HepG2 (cell line): ENCODE measurements around the gene MAGED2. TPM values are rescaled to one million over a fixed set of nuclear protein-coding genes. Genes with fewer than 3 reads are reported as not detected.
"Not testable (repeated sequence)": the region's sequence is repeated elsewhere in the genome, so short reads cannot be mapped to it uniquely, and the experiment has no call there.

Experiments used
- ATAC-seq: fragments of 200-7000 bp; cut with Tn5 transposase; 3 replicates; pipeline ENCODE4 v1.9.1; 2020; ENCODE audit warnings: mild to moderate bottlenecking, moderate library complexity
- BruUV-seq: library from RNA; stranded (reverse); fragments of 400-500 nt; replicated peaks from 2 replicates; lab custom pipeline; 2021; lab: Mats Ljungman, UMichigan
- CTCF ChIA-PET: fragments of 300-600 bp; formaldehyde crosslinking; extraction: SDS; loops from one replicate; lab custom pipeline; 2021; ENCODE audit warnings: low total read pairs, inconsistent platforms, low intra/inter-chr PET ratio; lab: Yijun Ruan, JAX
- POLR2A ChIA-PET: fragments of 350-600 bp; sonication (Branson Sonifier 250); formaldehyde crosslinking; loops from one replicate; lab custom pipeline; 2020; ENCODE audit warnings: antibody characterized with exemption, inconsistent platforms; lab: Yijun Ruan, JAX
- DNase-seq: peaks from one replicate; pipeline ENCODE4 v3.0.0-alpha.2; 2015; ENCODE audit warnings: low spot score
- FAIRE-seq: peaks from 3 replicates; lab custom pipeline; 2011; peaks lifted over from hg19 to GRCh38; lab: Jason Lieb, UNC
- H2AFZ ChIP-seq: one replicate; pipeline ENCODE4 v1.6.1; 2011; ENCODE audit warnings: low read length, inconsistent platforms
- H3K27ac ChIP-seq: fragments of 300-600 bp; 3 replicates; pipeline ENCODE4 v1.8.0; 2011; ENCODE audit warnings: mixed run types, mild to moderate bottlenecking, mixed read lengths, low read length, inconsistent platforms; ENCODE audit not compliant: insufficient read depth; ENCODE audit errors: extremely low read length
- H3K27me3 ChIP-seq, 2 experiments: fragments of 200-600 bp in 1 of 2; 2 replicates in 1 of 2; 3 replicates in 1 of 2; pipeline versions ENCODE4 v1.6.0 to v1.8.0; 2011; ENCODE audit warnings: low read length in 2 of 2, mild to moderate bottlenecking in 2 of 2, moderate library complexity in 2 of 2, inconsistent platforms in 1 of 2; ENCODE audit not compliant: insufficient read depth in 2 of 2, control insufficient read depth in 1 of 2
- H3K36me3 ChIP-seq, 2 experiments: fragments of 200-600 bp in 1 of 2; replicated peaks in 1 of 2; 2 replicates in 1 of 2; 3 replicates in 1 of 2; pipeline versions ENCODE4 v1.5.1 to v1.8.0; 2011; ENCODE audit warnings: low read length in 2 of 2, inconsistent platforms in 1 of 2; ENCODE audit not compliant: insufficient read depth in 2 of 2, control insufficient read depth in 1 of 2
- H3K4me1 ChIP-seq: 2 replicates; pipeline ENCODE4 v1.5.1; 2012; ENCODE audit warnings: low read length, inconsistent platforms; ENCODE audit not compliant: insufficient read depth
- H3K4me2 ChIP-seq: 2 replicates; pipeline ENCODE4 v1.6.0; 2011; ENCODE audit warnings: low read depth, low read length, inconsistent platforms
- H3K4me3 ChIP-seq, 3 experiments: fragments of 200-600 bp in 1 of 3; sonication (generic), shearing (Covaris generic) in 1 of 3; replicated peaks in 1 of 3; 2 replicates each; pipeline ENCODE4 v1.5.1; 2011 to 2016; ENCODE audit warnings: low read length in 3 of 3, inconsistent platforms in 2 of 3, low read depth in 2 of 3, mild to moderate bottlenecking in 2 of 3, control low read depth in 1 of 3, mixed read lengths in 1 of 3; ENCODE audit not compliant: insufficient read depth in 1 of 3
- H3K79me2 ChIP-seq: one replicate; pipeline ENCODE4 v1.6.1; 2011; ENCODE audit warnings: low read length, inconsistent platforms; ENCODE audit not compliant: insufficient read depth
- H3K9ac ChIP-seq: 2 replicates; pipeline ENCODE4 v1.6.0; 2011; ENCODE audit warnings: mild to moderate bottlenecking, low read depth, low read length, inconsistent platforms; ENCODE audit not compliant: insufficient read depth
- H3K9me3 ChIP-seq: 2 replicates; pipeline ENCODE4 v1.5.1; 2012; ENCODE audit warnings: mild to moderate bottlenecking, low read length
- H4K20me1 ChIP-seq: 2 replicates; pipeline ENCODE4 v1.6.0; 2011; ENCODE audit warnings: inconsistent platforms, mild to moderate bottlenecking, low read length, moderate library complexity; ENCODE audit not compliant: insufficient read depth
- MYNN ChIP-seq: sonication (generic); formaldehyde crosslinking; IDR thresholded peaks from 2 replicates; pipeline ENCODE4 v1.4.0; 2020; ENCODE audit warnings: mild to moderate bottlenecking, low read depth, missing genetic modification reagents
- POLR2AphosphoS2 ChIP-seq: IDR thresholded peaks from 2 replicates; pipeline ENCODE4 v1.6.1; 2011; ENCODE audit warnings: low read depth, low read length, improper control_type of control experiment
- RFXAP ChIP-seq: sonication (generic); formaldehyde crosslinking; IDR thresholded peaks from 2 replicates; pipeline ENCODE4 v1.4.0; 2020; ENCODE audit warnings: missing genetic modification reagents, borderline replicate concordance
- SYNCRIP ChIP-seq: fragments of 200-400 bp; formaldehyde crosslinking; IDR thresholded peaks from 2 replicates; pipeline ENCODE4 v1.6.1; 2018; ENCODE audit warnings: mild to moderate bottlenecking, low read depth, low read length; ENCODE audit not compliant: insufficient read depth
- ZNF460 ChIP-seq: sonication (generic); formaldehyde crosslinking; IDR thresholded peaks from 2 replicates; pipeline ENCODE4 v1.5.1; 2020; ENCODE audit warnings: missing genetic modification reagents, mild to moderate bottlenecking, borderline replicate concordance
- ZNF616 ChIP-seq: sonication (generic); formaldehyde crosslinking; IDR thresholded peaks from 2 replicates; pipeline ENCODE4 v1.5.0; 2020; ENCODE audit warnings: low read depth, mild to moderate bottlenecking, missing genetic modification reagents
- WGBS: methylation state at CpG from one replicate; pipeline ENCODE4 v1.1.6; 2017; ENCODE audit warnings: low lambda C conversion rate; 5-methylcytosine and 5-hydroxymethylcytosine counted together
- in situ Hi-C: cut with HindIII; loops from 2 replicates; pipeline ENCODE4 v1.10.0; 2017; ENCODE audit warnings: low pct_unique_long_range_greater_than_20kb; ENCODE audit not compliant: extremely low pct_ligation_motif_present
- intact Hi-C: fragments of 100-400 bp; cut with micrococcal nuclease; formaldehyde crosslinking; loops from one replicate; pipeline ENCODE4 v1.10.0; 2022; ENCODE audit not compliant: unreplicated experiment
- polyA plus RNA-seq, 8 experiments: library from polyadenylated mRNA; depleted of rRNA in 3 of 8; stranded (reverse) in 7 of 8; unstranded in 1 of 8; fragments of >200 nt; fragmentation: Illumina TruSeq in 4 of 8; extraction: Trizol in 4 of 8; gene quantifications; 2 replicates each; pipeline versions ENCODE4 v1.2.1 to v1.2.3, GENCODE V29; 2011 to 2016; ENCODE audit warnings: low read depth in 4 of 8, missing spikeins in 1 of 8, mixed read lengths in 1 of 8; ENCODE audit not compliant: insufficient read depth in 1 of 8
- total RNA-seq, 5 experiments: library from RNA; depleted of rRNA; stranded (reverse); fragments of >200 nt; fragmentation: Illumina TruSeq; extraction: Trizol; gene quantifications; 2 replicates each; pipeline ENCODE4 v1.2.3, GENCODE V29; 2016; ENCODE audit warnings: low read depth in 1 of 5

Gene MAGED2
- total and polyA plus RNA-seq, 2 of the 13 experiments (the other 11 are each of a cell fraction or from before 2014, with no cell fraction given): 142 to 153 TPM

GRCh38 chrX:54774391-54775094, 33.0 kb upstream of the MAGED2 start:
- DNase-seq, H3K27me3 ChIP-seq, intact Hi-C loops, H3K27ac ChIP-seq, H4K20me1 ChIP-seq, H3K9ac ChIP-seq, H3K79me2 ChIP-seq, H3K9me3 ChIP-seq, H3K4me3 ChIP-seq, CTCF ChIA-PET, H2AFZ ChIP-seq, BruUV-seq, H3K36me3 ChIP-seq, H3K4me2 ChIP-seq, H3K4me1 ChIP-seq, in situ Hi-C loops, POLR2A ChIA-PET: not testable (repeated sequence)
- peak; percentile 60 for FAIRE-seq
- TF ChIP-seq RFXAP: 0 out of 2 replicates have a peak, but pooled peaks have one; percentile 45
- ATAC-seq: peak; percentile 43; the same call in 2 of the 3 replicates
- WGBS: no CpG with 5 or more reads among the region's 2 CpGs

DNA sequence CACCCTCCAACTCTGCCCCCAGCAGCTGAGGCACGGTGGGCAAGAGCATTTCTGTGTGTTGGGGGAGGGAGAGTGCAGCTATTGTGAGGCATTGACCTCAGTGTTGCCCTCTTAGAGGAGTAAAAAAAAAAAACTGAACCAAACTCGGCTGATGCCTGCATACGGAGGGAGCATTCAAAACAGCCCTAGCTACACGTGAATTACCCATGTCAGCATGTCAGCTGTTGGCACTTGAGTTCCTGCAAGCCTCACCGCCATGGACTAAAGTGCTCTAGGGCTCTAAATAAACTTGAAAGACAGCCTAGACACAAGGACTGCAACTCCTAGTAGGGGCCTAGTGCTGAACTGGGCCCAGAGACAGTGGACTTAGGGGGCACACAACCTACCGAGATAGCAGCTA, 31.5 kb upstream of the MAGED2 start:
- intact Hi-C loops: no loop called here
- no peak overlapping the region for H2AFZ ChIP-seq
- no peaks in the 10 kb centered on the region for H3K4me1 ChIP-seq
- H3K9me3 ChIP-seq: no peaks in the 10 kb centered on the region
- no peak overlapping the region for H3K4me2 ChIP-seq
- no TSS peak for BruUV-seq
- DNase-seq (no peak), FAIRE-seq (no peak), ATAC-seq (no peak)
- 22% methylated on average over 4 of the region's 6 CpGs for WGBS
- ChIA-PET POLR2A (no interaction called here), CTCF (no interaction called here)
- no peaks in the 10 kb centered on the region for H4K20me1 ChIP-seq
- no peak overlapping the region for H3K27ac ChIP-seq
- no peaks in the 10 kb centered on the region for H3K36me3 ChIP-seq
- H3K79me2 ChIP-seq: no peaks in the 10 kb centered on the region
- in situ Hi-C loops: no loop called here
- no peak overlapping the region for H3K9ac ChIP-seq
- H3K27me3 ChIP-seq: no peaks in the 10 kb centered on the region
- no peak for TF ChIP-seq ZNF616 (CRISPR knock-in tag)
- no peak for TF ChIP-seq POLR2AphosphoS2
- no peak for TF ChIP-seq SYNCRIP
- TF ChIP-seq MYNN (CRISPR knock-in tag): no peak
- TF ChIP-seq ZNF460 (CRISPR knock-in tag): no peak
- H3K4me3 ChIP-seq: no peak overlapping the region
